GM23338 (cell line): ENCODE measurements around the gene SCN2B. TPM values are rescaled to one million over a fixed set of nuclear protein-coding genes. Genes with fewer than 3 reads are reported as not detected.

Experiments used
- ATAC-seq: fragments of 200-7000 bp; cut with Tn5 transposase; 3 replicates; pipeline ENCODE4 v1.9.1; 2020
- DNase-seq: peaks from one replicate; pipeline ENCODE4 v3.0.0-alpha.2; 2015; ENCODE audit warnings: low spot score
- H2AFZ ChIP-seq: fragments of 200-600 bp; sonication (generic); 2 replicates; pipeline ENCODE4 v1.8.0; 2016; ENCODE audit warnings: antibody characterized with exemption, mild to moderate bottlenecking, moderate library complexity
- H3F3A ChIP-seq: fragments of 200-600 bp; sonication (generic); replicated peaks from 2 replicates; pipeline ENCODE4 v1.8.0; 2017; ENCODE audit warnings: antibody characterized with exemption, mixed run types, low read depth
- H3K27ac ChIP-seq: fragments of 200-600 bp; sonication (generic); 2 replicates; pipeline ENCODE4 v1.6.1; 2016; ENCODE audit warnings: low read depth
- H3K27me3 ChIP-seq: fragments of 200-600 bp; sonication (generic); 2 replicates; pipeline ENCODE4 v1.8.0; 2016; ENCODE audit warnings: mild to moderate bottlenecking, mixed run types, moderate library complexity; ENCODE audit not compliant: insufficient read depth
- H3K36me3 ChIP-seq: fragments of 200-600 bp; sonication (generic); 2 replicates; pipeline ENCODE4 v1.8.0; 2016; ENCODE audit warnings: mild to moderate bottlenecking; ENCODE audit not compliant: insufficient read depth
- H3K4me1 ChIP-seq: fragments of 200-600 bp; sonication (generic); 2 replicates; pipeline ENCODE4 v1.8.0; 2016; ENCODE audit warnings: mild to moderate bottlenecking, moderate library complexity; ENCODE audit not compliant: insufficient read depth
- H3K4me2 ChIP-seq: fragments of 200-600 bp; sonication (generic); 2 replicates; pipeline ENCODE4 v1.7.1; 2017; ENCODE audit warnings: mixed run types
- H3K4me3 ChIP-seq: fragments of 200-600 bp; sonication (generic); 2 replicates; pipeline ENCODE4 v1.6.1; 2016; ENCODE audit warnings: mixed run types
- H3K79me2 ChIP-seq: fragments of 200-600 bp; sonication (generic); replicated peaks from 2 replicates; pipeline ENCODE4 v1.8.0; 2017; ENCODE audit warnings: mild to moderate bottlenecking; ENCODE audit not compliant: insufficient read depth
- H3K9me2 ChIP-seq: fragments of 200-600 bp; sonication (generic); 2 replicates; pipeline ENCODE4 v1.8.0; 2017; ENCODE audit not compliant: insufficient read depth
- H4K20me1 ChIP-seq: fragments of 200-600 bp; sonication (generic); replicated peaks from 2 replicates; pipeline ENCODE4 v1.8.0; 2017; ENCODE audit warnings: mild to moderate bottlenecking; ENCODE audit not compliant: insufficient read depth
- H3K27ac Mint-ChIP-seq: 2 replicates; pipeline ENCODE4 v1.8.0; 2020; ENCODE audit warnings: inconsistent platforms, mild to moderate bottlenecking, moderate library complexity, mixed read lengths
- H3K27me3 Mint-ChIP-seq: 3 replicates; pipeline ENCODE4 v1.8.0; 2022; ENCODE audit warnings: low read depth, mild to moderate bottlenecking, moderate library complexity, mixed read lengths, inconsistent platforms; ENCODE audit not compliant: insufficient read depth, poor library complexity
- H3K36me3 Mint-ChIP-seq: 3 replicates; pipeline ENCODE4 v1.8.0; 2021; ENCODE audit warnings: low read depth, mild to moderate bottlenecking, inconsistent platforms, moderate library complexity, mixed read lengths
- H3K4me1 Mint-ChIP-seq: 3 replicates; pipeline ENCODE4 v1.8.0; 2020; ENCODE audit warnings: mild to moderate bottlenecking, inconsistent platforms, mixed read lengths
- H3K4me3 Mint-ChIP-seq: 3 replicates; pipeline ENCODE4 v1.8.0; 2021; ENCODE audit warnings: moderate library complexity, mild to moderate bottlenecking, inconsistent platforms, mixed read lengths
- H3K9me3 Mint-ChIP-seq: 3 replicates; pipeline ENCODE4 v1.8.0; 2020; ENCODE audit warnings: moderate library complexity, mild to moderate bottlenecking, inconsistent platforms, mixed read lengths
- CREB1 ChIP-seq: fragments of 250-450 bp; sonication (Bioruptor Pico); IDR thresholded peaks from 2 replicates; pipeline ENCODE4 v1.5.0; 2020; ENCODE audit warnings: low read depth, mild to moderate bottlenecking, moderate library complexity
- NANOG ChIP-seq: IDR thresholded peaks from 2 replicates; pipeline ENCODE4 v1.6.1; 2016; ENCODE audit warnings: antibody characterized with exemption, borderline replicate concordance
- STAT1 ChIP-seq: IDR thresholded peaks from one replicate; pipeline ENCODE4 v1.6.1; 2016; ENCODE audit warnings: antibody characterized with exemption; ENCODE audit not compliant: unreplicated experiment
- polyA plus RNA-seq: library from polyadenylated mRNA; unstranded; fragments of >200 nt; fragmentation: Nextera tagmentation; extraction: Ambion mirVana; gene quantifications from 2 replicates; pipeline ENCODE4 v1.2.1, GENCODE V29; 2016
- total RNA-seq: library from RNA; depleted of rRNA; stranded (reverse); fragments of >200 nt; shearing (Covaris generic); gene quantifications from 2 replicates; pipeline ENCODE4 v1.2.3, GENCODE V29; 2014
- TF ChIP-seq, protein P1 (sequence below): fragments of 250-450 bp; sonication (Bioruptor Pico); IDR thresholded peaks from 2 replicates; pipeline ENCODE4 v1.5.0; 2020; ENCODE audit warnings: mild to moderate bottlenecking, moderate library complexity
- TF ChIP-seq, protein P2 (sequence below), 2 experiments: fragments of 200-600 bp in 1 of 2; sonication (generic) in 1 of 2; conservative IDR thresholded peaks; 2 replicates each; pipeline versions ENCODE4 v1.5.1 to v1.6.1; 2016 to 2017; ENCODE audit warnings: antibody characterized with exemption in 2 of 2, low read depth in 2 of 2, mild to moderate bottlenecking in 2 of 2, moderate library complexity in 1 of 2
- TF ChIP-seq, protein P3 (sequence below): IDR thresholded peaks from one replicate; pipeline ENCODE4 v1.6.1; 2018; ENCODE audit warnings: antibody characterized with exemption; ENCODE audit not compliant: unreplicated experiment

SCN2B gene
- total and polyA plus RNA-seq, 2 experiments from 2014 or later, result 0.03 TPM; not detected in 1

DNA sequence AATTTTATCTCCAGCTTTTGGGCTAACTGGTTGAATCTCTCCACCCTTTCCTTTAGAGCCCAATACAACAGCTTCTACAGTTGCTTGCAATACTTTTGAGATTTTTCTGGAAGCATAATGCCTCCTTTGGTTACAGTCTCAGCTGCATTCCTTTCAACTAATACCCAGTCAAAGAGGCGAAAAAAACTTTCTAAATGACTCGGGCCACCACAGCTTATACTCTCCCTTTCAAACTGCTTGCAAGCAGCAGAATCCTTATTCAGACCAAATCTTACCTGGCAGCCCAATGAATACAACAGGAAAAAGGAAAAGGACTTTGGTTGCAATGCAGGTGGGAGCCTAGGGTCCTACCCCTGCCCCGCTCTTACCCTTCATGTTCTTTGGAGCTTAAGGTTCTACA, 32.6 kb upstream of the SCN2B start (continued):
- TF ChIP-seq, protein P1, sequence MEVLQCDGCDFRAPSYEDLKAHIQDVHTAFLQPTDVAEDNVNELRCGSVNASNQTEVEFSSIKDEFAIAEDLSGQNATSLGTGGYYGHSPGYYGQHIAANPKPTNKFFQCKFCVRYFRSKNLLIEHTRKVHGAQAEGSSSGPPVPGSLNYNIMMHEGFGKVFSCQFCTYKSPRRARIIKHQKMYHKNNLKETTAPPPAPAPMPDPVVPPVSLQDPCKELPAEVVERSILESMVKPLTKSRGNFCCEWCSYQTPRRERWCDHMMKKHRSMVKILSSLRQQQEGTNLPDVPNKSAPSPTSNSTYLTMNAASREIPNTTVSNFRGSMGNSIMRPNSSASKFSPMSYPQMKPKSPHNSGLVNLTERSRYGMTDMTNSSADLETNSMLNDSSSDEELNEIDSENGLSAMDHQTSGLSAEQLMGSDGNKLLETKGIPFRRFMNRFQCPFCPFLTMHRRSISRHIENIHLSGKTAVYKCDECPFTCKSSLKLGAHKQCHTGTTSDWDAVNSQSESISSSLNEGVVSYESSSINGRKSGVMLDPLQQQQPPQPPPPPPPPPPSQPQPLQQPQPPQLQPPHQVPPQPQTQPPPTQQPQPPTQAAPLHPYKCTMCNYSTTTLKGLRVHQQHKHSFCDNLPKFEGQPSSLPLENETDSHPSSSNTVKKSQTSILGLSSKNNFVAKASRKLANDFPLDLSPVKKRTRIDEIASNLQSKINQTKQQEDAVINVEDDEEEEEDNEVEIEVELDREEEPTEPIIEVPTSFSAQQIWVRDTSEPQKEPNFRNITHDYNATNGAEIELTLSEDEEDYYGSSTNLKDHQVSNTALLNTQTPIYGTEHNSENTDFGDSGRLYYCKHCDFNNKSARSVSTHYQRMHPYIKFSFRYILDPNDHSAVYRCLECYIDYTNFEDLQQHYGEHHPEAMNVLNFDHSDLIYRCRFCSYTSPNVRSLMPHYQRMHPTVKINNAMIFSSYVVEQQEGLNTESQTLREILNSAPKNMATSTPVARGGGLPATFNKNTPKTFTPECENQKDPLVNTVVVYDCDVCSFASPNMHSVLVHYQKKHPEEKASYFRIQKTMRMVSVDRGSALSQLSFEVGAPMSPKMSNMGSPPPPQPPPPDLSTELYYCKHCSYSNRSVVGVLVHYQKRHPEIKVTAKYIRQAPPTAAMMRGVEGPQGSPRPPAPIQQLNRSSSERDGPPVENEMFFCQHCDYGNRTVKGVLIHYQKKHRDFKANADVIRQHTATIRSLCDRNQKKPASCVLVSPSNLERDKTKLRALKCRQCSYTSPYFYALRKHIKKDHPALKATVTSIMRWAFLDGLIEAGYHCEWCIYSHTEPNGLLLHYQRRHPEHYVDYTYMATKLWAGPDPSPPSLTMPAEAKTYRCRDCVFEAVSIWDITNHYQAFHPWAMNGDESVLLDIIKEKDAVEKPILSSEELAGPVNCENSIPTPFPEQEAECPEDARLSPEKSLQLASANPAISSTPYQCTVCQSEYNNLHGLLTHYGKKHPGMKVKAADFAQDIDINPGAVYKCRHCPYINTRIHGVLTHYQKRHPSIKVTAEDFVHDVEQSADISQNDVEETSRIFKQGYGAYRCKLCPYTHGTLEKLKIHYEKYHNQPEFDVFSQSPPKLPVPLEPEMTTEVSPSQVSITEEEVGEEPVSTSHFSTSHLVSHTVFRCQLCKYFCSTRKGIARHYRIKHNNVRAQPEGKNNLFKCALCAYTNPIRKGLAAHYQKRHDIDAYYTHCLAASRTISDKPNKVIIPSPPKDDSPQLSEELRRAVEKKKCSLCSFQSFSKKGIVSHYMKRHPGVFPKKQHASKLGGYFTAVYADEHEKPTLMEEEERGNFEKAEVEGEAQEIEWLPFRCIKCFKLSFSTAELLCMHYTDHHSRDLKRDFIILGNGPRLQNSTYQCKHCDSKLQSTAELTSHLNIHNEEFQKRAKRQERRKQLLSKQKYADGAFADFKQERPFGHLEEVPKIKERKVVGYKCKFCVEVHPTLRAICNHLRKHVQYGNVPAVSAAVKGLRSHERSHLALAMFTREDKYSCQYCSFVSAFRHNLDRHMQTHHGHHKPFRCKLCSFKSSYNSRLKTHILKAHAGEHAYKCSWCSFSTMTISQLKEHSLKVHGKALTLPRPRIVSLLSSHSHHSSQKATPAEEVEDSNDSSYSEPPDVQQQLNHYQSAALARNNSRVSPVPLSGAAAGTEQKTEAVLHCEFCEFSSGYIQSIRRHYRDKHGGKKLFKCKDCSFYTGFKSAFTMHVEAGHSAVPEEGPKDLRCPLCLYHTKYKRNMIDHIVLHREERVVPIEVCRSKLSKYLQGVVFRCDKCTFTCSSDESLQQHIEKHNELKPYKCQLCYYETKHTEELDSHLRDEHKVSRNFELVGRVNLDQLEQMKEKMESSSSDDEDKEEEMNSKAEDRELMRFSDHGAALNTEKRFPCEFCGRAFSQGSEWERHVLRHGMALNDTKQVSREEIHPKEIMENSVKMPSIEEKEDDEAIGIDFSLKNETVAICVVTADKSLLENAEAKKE (CRISPR knock-in tag), result no peak
- TF ChIP-seq NANOG (no peak), STAT1 (no peak), CREB1 (CRISPR knock-in tag) (no peak)
- TF ChIP-seq, protein P2, sequence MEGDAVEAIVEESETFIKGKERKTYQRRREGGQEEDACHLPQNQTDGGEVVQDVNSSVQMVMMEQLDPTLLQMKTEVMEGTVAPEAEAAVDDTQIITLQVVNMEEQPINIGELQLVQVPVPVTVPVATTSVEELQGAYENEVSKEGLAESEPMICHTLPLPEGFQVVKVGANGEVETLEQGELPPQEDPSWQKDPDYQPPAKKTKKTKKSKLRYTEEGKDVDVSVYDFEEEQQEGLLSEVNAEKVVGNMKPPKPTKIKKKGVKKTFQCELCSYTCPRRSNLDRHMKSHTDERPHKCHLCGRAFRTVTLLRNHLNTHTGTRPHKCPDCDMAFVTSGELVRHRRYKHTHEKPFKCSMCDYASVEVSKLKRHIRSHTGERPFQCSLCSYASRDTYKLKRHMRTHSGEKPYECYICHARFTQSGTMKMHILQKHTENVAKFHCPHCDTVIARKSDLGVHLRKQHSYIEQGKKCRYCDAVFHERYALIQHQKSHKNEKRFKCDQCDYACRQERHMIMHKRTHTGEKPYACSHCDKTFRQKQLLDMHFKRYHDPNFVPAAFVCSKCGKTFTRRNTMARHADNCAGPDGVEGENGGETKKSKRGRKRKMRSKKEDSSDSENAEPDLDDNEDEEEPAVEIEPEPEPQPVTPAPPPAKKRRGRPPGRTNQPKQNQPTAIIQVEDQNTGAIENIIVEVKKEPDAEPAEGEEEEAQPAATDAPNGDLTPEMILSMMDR (conservative IDR thresholded peaks at IDR 0.05; ENCODE audit: low read depth in 2 of 2), result no peak

DNA sequence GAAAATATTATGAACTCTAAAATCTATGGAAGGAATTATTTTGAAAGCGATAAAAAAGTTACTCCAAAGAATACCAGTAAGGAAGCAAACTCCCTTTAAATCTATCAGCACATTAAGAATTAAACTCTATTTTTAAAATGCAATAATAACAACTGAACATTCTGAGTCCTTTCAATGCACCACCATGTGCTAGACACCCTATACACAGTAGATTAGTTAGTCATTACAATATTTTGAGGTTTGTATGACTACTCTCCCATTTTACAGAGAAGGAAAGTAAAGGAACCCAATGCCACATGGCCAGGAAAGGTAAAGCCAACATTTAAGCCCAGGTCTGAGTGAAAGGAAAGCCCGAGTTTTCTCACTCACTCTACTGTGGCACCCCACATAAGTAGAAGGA, 30.6 kb upstream of the SCN2B start:
- H3K9me3 Mint-ChIP-seq, result no peaks in the 10 kb centered on the region
- ATAC-seq (no peak), DNase-seq (no peak)
- H3K27ac Mint-ChIP-seq, result no peak overlapping the region
- no peaks in the 10 kb centered on the region for H3K36me3 ChIP-seq
- H3K4me2 ChIP-seq, result no peak overlapping the region
- H3K4me3 Mint-ChIP-seq, result no peak overlapping the region
- H3K27me3 Mint-ChIP-seq, result peaks cover 13% of the 10 kb centered on the region
- H2AFZ ChIP-seq, result no peak overlapping the region
- H3K27me3 ChIP-seq, result no peaks in the 10 kb centered on the region
- no peaks in the 10 kb centered on the region for H3K36me3 Mint-ChIP-seq
- no peaks in the 10 kb centered on the region for H3K79me2 ChIP-seq
- H3K27ac ChIP-seq, result no peak overlapping the region
- H3K4me3 ChIP-seq, result no peak overlapping the region
- peaks cover 4% of the 10 kb centered on the region; the same call in 1 of the 2 replicates for H3K9me2 ChIP-seq
- H3K4me1 ChIP-seq, result peaks cover 20% of the 10 kb centered on the region
- peaks cover 23% of the 10 kb centered on the region for H3K4me1 Mint-ChIP-seq
- no peaks in the 10 kb centered on the region for H4K20me1 ChIP-seq
- H3F3A ChIP-seq, result no peaks in the 10 kb centered on the region
- no peak for TF ChIP-seq CREB1 (CRISPR knock-in tag)
- TF ChIP-seq, protein P3, sequence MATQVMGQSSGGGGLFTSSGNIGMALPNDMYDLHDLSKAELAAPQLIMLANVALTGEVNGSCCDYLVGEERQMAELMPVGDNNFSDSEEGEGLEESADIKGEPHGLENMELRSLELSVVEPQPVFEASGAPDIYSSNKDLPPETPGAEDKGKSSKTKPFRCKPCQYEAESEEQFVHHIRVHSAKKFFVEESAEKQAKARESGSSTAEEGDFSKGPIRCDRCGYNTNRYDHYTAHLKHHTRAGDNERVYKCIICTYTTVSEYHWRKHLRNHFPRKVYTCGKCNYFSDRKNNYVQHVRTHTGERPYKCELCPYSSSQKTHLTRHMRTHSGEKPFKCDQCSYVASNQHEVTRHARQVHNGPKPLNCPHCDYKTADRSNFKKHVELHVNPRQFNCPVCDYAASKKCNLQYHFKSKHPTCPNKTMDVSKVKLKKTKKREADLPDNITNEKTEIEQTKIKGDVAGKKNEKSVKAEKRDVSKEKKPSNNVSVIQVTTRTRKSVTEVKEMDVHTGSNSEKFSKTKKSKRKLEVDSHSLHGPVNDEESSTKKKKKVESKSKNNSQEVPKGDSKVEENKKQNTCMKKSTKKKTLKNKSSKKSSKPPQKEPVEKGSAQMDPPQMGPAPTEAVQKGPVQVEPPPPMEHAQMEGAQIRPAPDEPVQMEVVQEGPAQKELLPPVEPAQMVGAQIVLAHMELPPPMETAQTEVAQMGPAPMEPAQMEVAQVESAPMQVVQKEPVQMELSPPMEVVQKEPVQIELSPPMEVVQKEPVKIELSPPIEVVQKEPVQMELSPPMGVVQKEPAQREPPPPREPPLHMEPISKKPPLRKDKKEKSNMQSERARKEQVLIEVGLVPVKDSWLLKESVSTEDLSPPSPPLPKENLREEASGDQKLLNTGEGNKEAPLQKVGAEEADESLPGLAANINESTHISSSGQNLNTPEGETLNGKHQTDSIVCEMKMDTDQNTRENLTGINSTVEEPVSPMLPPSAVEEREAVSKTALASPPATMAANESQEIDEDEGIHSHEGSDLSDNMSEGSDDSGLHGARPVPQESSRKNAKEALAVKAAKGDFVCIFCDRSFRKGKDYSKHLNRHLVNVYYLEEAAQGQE, result no peak
